ENCODE data around the gene CDC14A.

DNA sequence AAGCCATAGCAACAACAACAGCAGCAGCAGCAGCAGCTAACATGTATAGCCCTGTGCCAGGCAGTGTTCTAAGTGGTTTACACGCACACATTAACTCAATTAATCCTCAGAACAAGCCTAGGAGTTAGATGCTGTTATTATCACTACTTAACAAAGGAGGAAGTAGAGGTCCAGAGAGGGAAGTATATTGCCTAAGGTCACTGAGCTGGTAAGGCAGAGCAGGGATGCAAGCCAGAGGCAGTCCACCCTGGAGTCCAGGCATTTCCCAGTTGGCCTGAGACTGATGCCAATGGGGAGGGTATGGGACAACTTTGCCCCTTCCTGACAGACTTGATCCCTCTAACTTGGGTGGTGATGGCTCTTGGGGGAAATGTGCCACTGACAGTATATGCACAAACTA, 6.8 kb downstream of the CDC14A start:
- TF ChIP-seq, protein P1, sequence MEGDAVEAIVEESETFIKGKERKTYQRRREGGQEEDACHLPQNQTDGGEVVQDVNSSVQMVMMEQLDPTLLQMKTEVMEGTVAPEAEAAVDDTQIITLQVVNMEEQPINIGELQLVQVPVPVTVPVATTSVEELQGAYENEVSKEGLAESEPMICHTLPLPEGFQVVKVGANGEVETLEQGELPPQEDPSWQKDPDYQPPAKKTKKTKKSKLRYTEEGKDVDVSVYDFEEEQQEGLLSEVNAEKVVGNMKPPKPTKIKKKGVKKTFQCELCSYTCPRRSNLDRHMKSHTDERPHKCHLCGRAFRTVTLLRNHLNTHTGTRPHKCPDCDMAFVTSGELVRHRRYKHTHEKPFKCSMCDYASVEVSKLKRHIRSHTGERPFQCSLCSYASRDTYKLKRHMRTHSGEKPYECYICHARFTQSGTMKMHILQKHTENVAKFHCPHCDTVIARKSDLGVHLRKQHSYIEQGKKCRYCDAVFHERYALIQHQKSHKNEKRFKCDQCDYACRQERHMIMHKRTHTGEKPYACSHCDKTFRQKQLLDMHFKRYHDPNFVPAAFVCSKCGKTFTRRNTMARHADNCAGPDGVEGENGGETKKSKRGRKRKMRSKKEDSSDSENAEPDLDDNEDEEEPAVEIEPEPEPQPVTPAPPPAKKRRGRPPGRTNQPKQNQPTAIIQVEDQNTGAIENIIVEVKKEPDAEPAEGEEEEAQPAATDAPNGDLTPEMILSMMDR (IDR thresholded peaks at IDR 0.05) = no peak
- no peak for TF ChIP-seq TCF7L2 (IDR thresholded peaks at IDR 0.05; ENCODE audit: low read depth, low read length)
